Activated T-cell treated with anti-CD3 and anti-CD28 coated beads for 48 hours (primary cell): ENCODE measurements around the gene BCL6.

ENCODE experiments used
- DNase-seq: peaks from one replicate; pipeline ENCODE4 v3.0.0-alpha.2; 2020; ENCODE audit warnings: low read depth

BCL6 gene

GRCh38 chr3:187738331-187739093 is 6.8 kb downstream of the BCL6 start:
- peak; percentile 61 for DNase-seq

GRCh38 chr3:187738071-187738330 is 7.3 kb downstream of the BCL6 start:
- no peak for DNase-seq

- peak; percentile 46 for DNase-seq
These were observed 7.7 kb downstream of the BCL6 start for GRCh38 chr3:187737368-187738070.

- no peak for DNase-seq
These were observed 8.3 kb downstream of the BCL6 start for GRCh38 chr3:187737006-187737367.

GRCh38 chr3:187736418-187736871 is 8.8 kb downstream of the BCL6 start:
- DNase-seq, result no peak

- no peak for DNase-seq
These were observed 9.4 kb downstream of the BCL6 start for GRCh38 chr3:187735837-187736236.

- no peak for DNase-seq
These were observed 9.9 kb downstream of the BCL6 start for GRCh38 chr3:187735383-187735782.

GRCh38 chr3:187734841-187735240 is 10.4 kb downstream of the BCL6 start:
- DNase-seq, result no peak

- DNase-seq, result no peak
These were observed 11.9 kb downstream of the BCL6 start for GRCh38 chr3:187733371-187733770.

GRCh38 chr3:187729598-187729997 is 15.7 kb downstream of the BCL6 start:
- no peak for DNase-seq

GRCh38 chr3:187728940-187729583 is 16.2 kb downstream of the BCL6 start:
- no peak for DNase-seq

GRCh38 chr3:187728248-187728647 is 17.0 kb downstream of the BCL6 start:
- DNase-seq, result no peak

- DNase-seq, result no peak
These were observed 18.7 kb downstream of the BCL6 start for GRCh38 chr3:187726564-187726963.

GRCh38 chr3:187725653-187726370 is 19.5 kb downstream of the BCL6 start:
- no peak for DNase-seq

- DNase-seq, result no peak
These were observed 20.0 kb downstream of the BCL6 start for GRCh38 chr3:187725224-187725623.

- no peak for DNase-seq
These were observed 23.1 kb downstream of the BCL6 start for GRCh38 chr3:187722206-187722612.

GRCh38 chr3:187721055-187721454 is 24.2 kb downstream of the BCL6 start:
- DNase-seq, result no peak

- no peak for DNase-seq
These were observed 25.0 kb downstream of the BCL6 start for GRCh38 chr3:187720337-187720670.

- no peak for DNase-seq
These were observed 25.5 kb downstream of the BCL6 start for GRCh38 chr3:187719628-187720336.

GRCh38 chr3:187718802-187719201 is 26.5 kb downstream of the BCL6 start:
- no peak for DNase-seq

GRCh38 chr3:187717572-187717971 is 27.7 kb downstream of the BCL6 start:
- no peak for DNase-seq

GRCh38 chr3:187714404-187714979 is 30.8 kb downstream of the BCL6 start:
- peak; percentile 54 for DNase-seq
